Stimulated activated CD4-positive, alpha-beta T cell treated with anti-CD3 and anti-CD28 coated beads, TNF-alpha, amount 100 ng/mL, for 4 hours (primary cell): ENCODE measurements around the gene KIF15.
"Not testable (repeated sequence)": the region's sequence is repeated elsewhere in the genome, so short reads cannot be mapped to it uniquely, and the experiment has no call there.

Experiments used
- DNase-seq, 3 experiments: peaks; one replicate each; pipeline ENCODE4 v3.0.0-alpha.2; 2020; ENCODE audit warnings: low read depth in 3 of 3

KIF15 gene

GRCh38 chr3:44825264-44825925 lies 63.8 kb downstream of the KIF15 start:
- DNase-seq = no peak

GRCh38 chr3:44827196-44827595 lies 65.6 kb downstream of the KIF15 start:
- DNase-seq = no peak

- DNase-seq = no peak
Observed at GRCh38 chr3:44831232-44831631, 69.6 kb downstream of the KIF15 start.

GRCh38 chr3:44832032-44832431 lies 70.4 kb downstream of the KIF15 start:
- DNase-seq = no peak

GRCh38 chr3:44832965-44833364 lies 71.4 kb downstream of the KIF15 start:
- no peak for DNase-seq

- no peak for DNase-seq
Observed at GRCh38 chr3:44833394-44833793, 71.8 kb downstream of the KIF15 start.

- no peak for DNase-seq
Observed at GRCh38 chr3:44835684-44836083, 74.1 kb downstream of the KIF15 start.

GRCh38 chr3:44842376-44842775 lies 80.8 kb downstream of the KIF15 start:
- DNase-seq = no peak

- DNase-seq = no peak
Observed at GRCh38 chr3:44845528-44846520, 84.2 kb downstream of the KIF15 start.

GRCh38 chr3:44848634-44849033 lies 87.0 kb downstream of the KIF15 start:
- DNase-seq = no peak

GRCh38 chr3:44856663-44857062 lies 95.1 kb downstream of the KIF15 start:
- not testable (repeated sequence) for DNase-seq

- DNase-seq = no peak
Observed at GRCh38 chr3:44860117-44860516, 98.5 kb downstream of the KIF15 start.

- DNase-seq = peak; percentile 78 to 82 (median 78)
Observed at GRCh38 chr3:44861412-44862225, 100.0 kb downstream of the KIF15 start, which contains the start of gene TMEM42. TSS of gene TMEM42 (plus strand) at chr3:44861912. CDS start at chr3:44861925, 13 bp downstream.

GRCh38 chr3:44862226-44862637 lies 100.6 kb downstream of the KIF15 start:
- DNase-seq = no peak

- no peak for DNase-seq
Observed at GRCh38 chr3:44865272-44866035, 103.9 kb downstream of the KIF15 start.

GRCh38 chr3:44867421-44868111 lies 106.0 kb downstream of the KIF15 start:
- DNase-seq = no peak

GRCh38 chr3:44870375-44871061 lies 108.9 kb downstream of the KIF15 start:
- no peak for DNase-seq

GRCh38 chr3:44874308-44874707 lies 112.7 kb downstream of the KIF15 start, which contains the start of gene TGM4:
TSS of gene TGM4 (plus strand) at chr3:44874608. CDS start at chr3:44874679, 71 bp downstream.
- DNase-seq = no peak

- no peak for DNase-seq
Observed at GRCh38 chr3:44875596-44875995, 114.0 kb downstream of the KIF15 start.

- no peak for DNase-seq
Observed at GRCh38 chr3:44877333-44877732, 115.7 kb downstream of the KIF15 start.
